HepG2 (cell line): ENCODE measurements around the gene UBR3. TPM values are rescaled to one million over a fixed set of nuclear protein-coding genes. Genes with fewer than 3 reads are reported as not detected.

Experiments
- CREM ChIP-seq, 2 experiments: sonication (generic) in 1 of 2; formaldehyde crosslinking in 1 of 2; IDR thresholded peaks; 2 replicates each; pipeline versions ENCODE4 v1.4.0 to v1.6.1; 2016 to 2020; ENCODE audit warnings: antibody characterized with exemption in 1 of 2, mild to moderate bottlenecking in 1 of 2, missing genetic modification reagents in 1 of 2
- HNF4G ChIP-seq, 2 experiments: sonication (generic) in 1 of 2; formaldehyde crosslinking in 1 of 2; IDR thresholded peaks; 2 replicates each; pipeline versions ENCODE4 v1.4.0 to v1.6.1; 2011 to 2020; ENCODE audit warnings: borderline replicate concordance in 2 of 2, low read depth in 2 of 2, mild to moderate bottlenecking in 2 of 2, low read length in 1 of 2, missing genetic modification reagents in 1 of 2, moderate library complexity in 1 of 2
- LRRFIP1 ChIP-seq: sonication (generic); formaldehyde crosslinking; conservative IDR thresholded peaks from 2 replicates; pipeline ENCODE4 v1.4.0; 2020; ENCODE audit warnings: missing genetic modification reagents
- PATZ1 ChIP-seq: sonication (generic); formaldehyde crosslinking; IDR thresholded peaks from 2 replicates; pipeline ENCODE4 v1.4.0; 2020; ENCODE audit warnings: missing genetic modification reagents
- SMYD3 ChIP-seq: sonication (generic); formaldehyde crosslinking; IDR thresholded peaks from 2 replicates; pipeline ENCODE4 v1.8.1; 2023; ENCODE audit warnings: mild to moderate bottlenecking, missing genetic modification reagents
- TBP ChIP-seq: sonication (generic); formaldehyde crosslinking; IDR thresholded peaks from 2 replicates; pipeline ENCODE4 v1.5.0; 2020; ENCODE audit warnings: missing genetic modification reagents
- THRA ChIP-seq: sonication (generic); formaldehyde crosslinking; IDR thresholded peaks from 2 replicates; pipeline ENCODE4 v1.4.0; 2020; ENCODE audit warnings: missing genetic modification reagents, borderline replicate concordance
- ZNF331 ChIP-seq: sonication (generic); formaldehyde crosslinking; IDR thresholded peaks from 2 replicates; pipeline ENCODE4 v1.4.0; 2020; ENCODE audit warnings: missing genetic modification reagents
- ZNF598 ChIP-seq: sonication (generic); formaldehyde crosslinking; IDR thresholded peaks from 2 replicates; pipeline ENCODE4 v1.5.1; 2020; ENCODE audit warnings: mild to moderate bottlenecking, missing genetic modification reagents, borderline replicate concordance
- polyA plus RNA-seq, 8 experiments: library from polyadenylated mRNA; depleted of rRNA in 3 of 8; stranded (reverse) in 7 of 8; unstranded in 1 of 8; fragments of >200 nt; fragmentation: Illumina TruSeq in 4 of 8; extraction: Trizol in 4 of 8; gene quantifications; 2 replicates each; pipeline versions ENCODE4 v1.2.1 to v1.2.3, GENCODE V29; 2011 to 2016; ENCODE audit warnings: low read depth in 4 of 8, missing spikeins in 1 of 8, mixed read lengths in 1 of 8; ENCODE audit not compliant: insufficient read depth in 1 of 8
- total RNA-seq, 5 experiments: library from RNA; depleted of rRNA; stranded (reverse); fragments of >200 nt; fragmentation: Illumina TruSeq; extraction: Trizol; gene quantifications; 2 replicates each; pipeline ENCODE4 v1.2.3, GENCODE V29; 2016; ENCODE audit warnings: low read depth in 1 of 5
- TF ChIP-seq, protein P1 (sequence below): sonication (generic); formaldehyde crosslinking; IDR thresholded peaks from 2 replicates; pipeline ENCODE4 v1.4.0; 2020; ENCODE audit warnings: mild to moderate bottlenecking, low read depth, missing genetic modification reagents
- TF ChIP-seq, protein P2 (sequence below): sonication (generic); formaldehyde crosslinking; IDR thresholded peaks from 2 replicates; pipeline ENCODE4 v1.4.0; 2020; ENCODE audit warnings: mild to moderate bottlenecking, missing genetic modification reagents
- TF ChIP-seq, protein P3 (sequence below): sonication (generic); formaldehyde crosslinking; IDR thresholded peaks from 2 replicates; pipeline ENCODE4 v1.5.0; 2020; ENCODE audit warnings: missing genetic modification reagents
- TF ChIP-seq, protein P4 (sequence below): sonication (generic); formaldehyde crosslinking; IDR thresholded peaks from 2 replicates; pipeline ENCODE4 v1.5.0; 2020; ENCODE audit warnings: mild to moderate bottlenecking, missing genetic modification reagents

The UBR3 gene
- total and polyA plus RNA-seq, 2 of the 13 experiments (the other 11 are each of a cell fraction or from before 2014, with no cell fraction given): 15.1 to 28.0 TPM

DNA sequence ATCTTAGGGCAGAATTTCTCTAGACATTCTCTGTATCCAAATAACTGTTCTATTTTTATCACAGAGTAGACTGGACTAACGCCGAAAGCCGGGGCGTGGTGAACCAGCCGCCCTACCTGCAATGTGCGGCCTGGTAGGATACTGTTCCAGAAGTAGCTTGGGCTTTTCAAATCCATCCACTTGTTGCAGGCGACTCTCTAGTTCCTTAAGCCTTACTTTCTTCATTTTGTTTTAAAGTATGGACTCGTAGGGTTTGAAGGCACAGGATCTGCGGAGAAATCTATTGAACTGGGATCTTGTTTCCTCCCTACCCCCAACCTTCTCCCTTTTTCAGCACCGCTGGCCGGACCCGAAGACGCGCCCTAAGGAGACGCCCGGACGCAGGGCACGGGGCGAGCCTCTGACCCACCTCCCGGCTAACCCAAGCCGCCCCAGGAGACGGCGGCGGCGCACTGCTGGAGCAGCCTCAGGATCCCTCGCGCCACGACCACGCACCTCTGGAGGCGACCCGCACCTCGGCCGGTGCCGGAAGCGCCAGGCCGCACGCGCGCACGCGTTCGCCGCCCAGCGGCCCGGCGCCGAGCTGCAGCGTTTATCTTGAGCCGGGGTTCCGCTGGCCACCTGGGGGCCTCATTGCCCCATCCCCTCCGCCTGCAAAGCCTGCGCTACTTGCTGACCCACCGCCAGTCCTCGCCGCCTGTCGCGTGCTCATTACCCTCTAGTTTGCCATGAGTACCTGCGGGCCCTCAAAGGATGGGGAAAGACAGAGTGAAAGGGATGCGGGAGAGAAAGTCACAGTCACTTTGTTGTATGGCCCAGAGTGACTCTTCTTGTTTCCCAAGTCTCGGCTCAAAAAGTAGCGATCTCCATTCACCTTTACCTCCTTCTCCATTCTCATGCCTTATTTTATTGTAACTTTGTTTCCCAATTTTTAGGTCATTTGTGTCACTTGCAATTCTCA, 2.6 kb upstream of the UBR3 start, which contains the start of gene METTL5 (continued):
- TF ChIP-seq, protein P1, sequence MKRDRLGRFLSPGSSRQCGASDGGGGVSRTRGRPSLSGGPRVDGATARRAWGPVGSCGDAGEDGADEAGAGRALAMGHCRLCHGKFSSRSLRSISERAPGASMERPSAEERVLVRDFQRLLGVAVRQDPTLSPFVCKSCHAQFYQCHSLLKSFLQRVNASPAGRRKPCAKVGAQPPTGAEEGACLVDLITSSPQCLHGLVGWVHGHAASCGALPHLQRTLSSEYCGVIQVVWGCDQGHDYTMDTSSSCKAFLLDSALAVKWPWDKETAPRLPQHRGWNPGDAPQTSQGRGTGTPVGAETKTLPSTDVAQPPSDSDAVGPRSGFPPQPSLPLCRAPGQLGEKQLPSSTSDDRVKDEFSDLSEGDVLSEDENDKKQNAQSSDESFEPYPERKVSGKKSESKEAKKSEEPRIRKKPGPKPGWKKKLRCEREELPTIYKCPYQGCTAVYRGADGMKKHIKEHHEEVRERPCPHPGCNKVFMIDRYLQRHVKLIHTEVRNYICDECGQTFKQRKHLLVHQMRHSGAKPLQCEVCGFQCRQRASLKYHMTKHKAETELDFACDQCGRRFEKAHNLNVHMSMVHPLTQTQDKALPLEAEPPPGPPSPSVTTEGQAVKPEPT (CRISPR knock-in tag): peak; percentile 84; the same call in 1 of the 2 replicates
- no peak; the same call in 1 of the 2 replicates for TF ChIP-seq HNF4G (IDR thresholded peaks at IDR 0.05; ENCODE audit: borderline replicate concordance, low read depth, low read length)
- no peak for TF ChIP-seq HNF4G (CRISPR knock-in tag; IDR thresholded peaks at IDR 0.05; ENCODE audit: borderline replicate concordance, low read depth)
- no peak; the same call in 1 of the 2 replicates for TF ChIP-seq SMYD3 (CRISPR knock-in tag)
- TF ChIP-seq ZNF331: peak; percentile 86
- TF ChIP-seq THRA (CRISPR knock-in tag): no peak; the same call in 1 of the 2 replicates
- TF ChIP-seq, protein P2, sequence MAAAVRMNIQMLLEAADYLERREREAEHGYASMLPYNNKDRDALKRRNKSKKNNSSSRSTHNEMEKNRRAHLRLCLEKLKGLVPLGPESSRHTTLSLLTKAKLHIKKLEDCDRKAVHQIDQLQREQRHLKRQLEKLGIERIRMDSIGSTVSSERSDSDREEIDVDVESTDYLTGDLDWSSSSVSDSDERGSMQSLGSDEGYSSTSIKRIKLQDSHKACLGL (CRISPR knock-in tag): peak; percentile 96
- peak; percentile 90 for TF ChIP-seq PATZ1
- TF ChIP-seq CREM (IDR thresholded peaks at IDR 0.05): no peak
- TF ChIP-seq CREM (CRISPR knock-in tag; IDR thresholded peaks at IDR 0.05): no peak
- TF ChIP-seq ZNF598 (CRISPR knock-in tag): peak; percentile 93; the same call in 1 of the 2 replicates
- no peak for TF ChIP-seq LRRFIP1 (CRISPR knock-in tag)
- TF ChIP-seq, protein P3, sequence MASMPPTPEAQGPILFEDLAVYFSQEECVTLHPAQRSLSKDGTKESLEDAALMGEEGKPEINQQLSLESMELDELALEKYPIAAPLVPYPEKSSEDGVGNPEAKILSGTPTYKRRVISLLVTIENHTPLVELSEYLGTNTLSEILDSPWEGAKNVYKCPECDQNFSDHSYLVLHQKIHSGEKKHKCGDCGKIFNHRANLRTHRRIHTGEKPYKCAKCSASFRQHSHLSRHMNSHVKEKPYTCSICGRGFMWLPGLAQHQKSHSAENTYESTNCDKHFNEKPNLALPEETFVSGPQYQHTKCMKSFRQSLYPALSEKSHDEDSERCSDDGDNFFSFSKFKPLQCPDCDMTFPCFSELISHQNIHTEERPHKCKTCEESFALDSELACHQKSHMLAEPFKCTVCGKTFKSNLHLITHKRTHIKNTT: 0 out of 2 replicates have a peak, but pooled peaks have one; percentile 75
- no peak for TF ChIP-seq TBP
- TF ChIP-seq, protein P4, sequence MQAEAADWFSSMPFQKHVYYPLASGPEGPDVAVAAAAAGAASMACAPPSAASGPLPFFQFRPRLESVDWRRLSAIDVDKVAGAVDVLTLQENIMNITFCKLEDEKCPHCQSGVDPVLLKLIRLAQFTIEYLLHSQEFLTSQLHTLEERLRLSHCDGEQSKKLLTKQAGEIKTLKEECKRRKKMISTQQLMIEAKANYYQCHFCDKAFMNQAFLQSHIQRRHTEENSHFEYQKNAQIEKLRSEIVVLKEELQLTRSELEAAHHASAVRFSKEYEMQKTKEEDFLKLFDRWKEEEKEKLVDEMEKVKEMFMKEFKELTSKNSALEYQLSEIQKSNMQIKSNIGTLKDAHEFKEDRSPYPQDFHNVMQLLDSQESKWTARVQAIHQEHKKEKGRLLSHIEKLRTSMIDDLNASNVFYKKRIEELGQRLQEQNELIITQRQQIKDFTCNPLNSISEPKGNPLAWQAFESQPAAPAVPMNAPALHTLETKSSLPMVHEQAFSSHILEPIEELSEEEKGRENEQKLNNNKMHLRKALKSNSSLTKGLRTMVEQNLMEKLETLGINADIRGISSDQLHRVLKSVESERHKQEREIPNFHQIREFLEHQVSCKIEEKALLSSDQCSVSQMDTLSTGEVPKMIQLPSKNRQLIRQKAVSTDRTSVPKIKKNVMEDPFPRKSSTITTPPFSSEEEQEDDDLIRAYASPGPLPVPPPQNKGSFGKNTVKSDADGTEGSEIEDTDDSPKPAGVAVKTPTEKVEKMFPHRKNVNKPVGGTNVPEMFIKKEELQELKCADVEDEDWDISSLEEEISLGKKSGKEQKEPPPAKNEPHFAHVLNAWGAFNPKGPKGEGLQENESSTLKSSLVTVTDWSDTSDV: peak; percentile 98
